ENCODE data around the gene PLEKHN1.

GRCh38 chr1:981955-982558 lies 15.8 kb downstream of the PLEKHN1 start, which contains the start of gene PERM1:
- TF ChIP-seq CTCF (IDR thresholded peaks at IDR 0.05; ENCODE audit: poor library complexity): no peak
- no peak for TF ChIP-seq EZH2 (IDR thresholded peaks at IDR 0.05; ENCODE audit: borderline replicate concordance)

Data from hepatocyte (in vitro differentiated cells).